ENCODE results near the gene CHMP1A. TPM values are rescaled to one million over a fixed set of nuclear protein-coding genes. Genes with fewer than 3 reads are reported as not detected.
A peak's percentile ranks its signal among the peaks of the same experiment; 100 is the strongest.
"Not testable (repeated sequence)": the region's sequence is repeated elsewhere in the genome, so short reads cannot be mapped to it uniquely, and the experiment has no call there.

The CHMP1A gene
- total RNA-seq, 1 donor from 2014 or later: 81.9 TPM

DNA sequence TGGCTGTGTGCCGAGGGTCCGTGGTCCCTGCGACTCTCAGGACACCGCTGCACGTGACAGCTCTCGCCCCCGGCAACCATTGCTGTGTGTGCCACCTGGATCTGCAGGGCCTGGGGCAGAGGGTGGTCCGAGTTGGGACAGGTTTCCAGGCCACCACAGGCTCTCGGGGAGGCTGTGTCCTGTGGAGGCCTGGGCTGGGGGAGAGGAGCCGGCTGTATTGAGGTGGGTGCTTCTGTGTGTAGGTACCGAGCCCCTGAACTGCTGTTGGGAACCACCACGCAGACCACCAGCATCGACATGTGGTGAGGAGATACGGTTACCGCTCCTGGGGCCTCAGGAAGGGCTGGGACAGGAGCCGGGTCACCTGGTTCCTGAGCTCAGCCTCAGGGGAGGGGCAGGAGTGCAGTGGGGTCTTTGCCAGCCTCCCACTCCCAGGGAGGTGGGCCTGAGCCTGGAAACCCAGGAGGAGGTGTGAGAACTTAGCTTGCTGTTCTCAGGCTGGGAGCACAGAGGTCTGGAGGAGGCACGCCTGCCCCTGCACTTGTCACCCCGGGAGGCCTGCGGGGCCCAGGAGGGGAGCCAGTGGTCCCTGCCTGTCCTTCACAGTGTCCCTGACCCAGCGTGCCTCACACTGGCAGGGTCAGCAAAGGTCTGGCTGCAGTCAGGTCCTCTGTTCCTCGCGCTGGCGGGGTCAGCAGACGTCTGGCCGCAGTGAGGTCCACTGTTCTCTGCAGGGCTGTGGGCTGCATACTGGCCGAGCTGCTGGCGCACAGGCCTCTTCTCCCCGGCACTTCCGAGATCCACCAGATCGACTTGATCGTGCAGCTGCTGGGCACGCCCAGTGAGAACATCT lies 36.6 kb upstream of the CHMP1A start:
- FAIRE-seq: no peak

GRCh38 chr16:89693289-89693731 lies 35.8 kb upstream of the CHMP1A start:
- DNase-seq (ENCODE audit: low spot score in 2 of 2) (no peak), FAIRE-seq (no peak)

More for the DNA sequence above, 36.6 kb upstream of the CHMP1A start:
- DNase-seq (ENCODE audit: low spot score in 2 of 2): no peak

- FAIRE-seq: no peak
- DNase-seq (ENCODE audit: low spot score in 2 of 2): no peak
These were observed 34.6 kb upstream of the CHMP1A start for GRCh38 chr16:89691986-89692569.

GRCh38 chr16:89691231-89691985 lies 33.9 kb upstream of the CHMP1A start:
- DNase-seq (ENCODE audit: low spot score in 2 of 2) (no peak), FAIRE-seq (no peak)

GRCh38 chr16:89690392-89690901 lies 32.9 kb upstream of the CHMP1A start:
- FAIRE-seq (no peak), DNase-seq (ENCODE audit: low spot score in 2 of 2) (no peak)

DNA sequence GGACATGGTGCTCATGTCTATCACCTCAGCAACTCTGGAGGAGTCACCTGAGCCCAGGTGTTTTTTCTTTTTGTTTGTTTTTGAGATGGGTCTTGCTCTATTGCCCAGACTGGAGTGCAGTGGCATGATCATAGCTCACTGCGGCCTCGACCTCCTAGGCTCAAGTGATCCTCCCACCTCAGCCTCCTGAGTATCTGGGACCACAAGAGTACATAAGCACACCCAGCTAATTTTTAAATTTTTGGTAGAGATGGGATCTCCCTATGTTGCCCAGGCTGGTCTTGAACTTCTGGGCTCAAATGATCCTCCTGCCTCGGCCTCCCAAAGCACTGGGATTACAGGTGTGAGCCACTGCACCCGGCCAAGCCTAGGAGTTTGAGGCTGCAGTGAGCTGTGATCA lies 32.1 kb upstream of the CHMP1A start:
- not testable (repeated sequence) for FAIRE-seq; DNase-seq (ENCODE audit: low spot score in 2 of 2)

GRCh38 chr16:89689142-89689541 lies 31.6 kb upstream of the CHMP1A start:
- FAIRE-seq: no peak
- DNase-seq (ENCODE audit: low spot score in 2 of 2): no peak

- FAIRE-seq: no peak
- no peak for DNase-seq (ENCODE audit: low spot score in 2 of 2)
These were observed 30.9 kb upstream of the CHMP1A start for GRCh38 chr16:89688395-89688794.

DNA sequence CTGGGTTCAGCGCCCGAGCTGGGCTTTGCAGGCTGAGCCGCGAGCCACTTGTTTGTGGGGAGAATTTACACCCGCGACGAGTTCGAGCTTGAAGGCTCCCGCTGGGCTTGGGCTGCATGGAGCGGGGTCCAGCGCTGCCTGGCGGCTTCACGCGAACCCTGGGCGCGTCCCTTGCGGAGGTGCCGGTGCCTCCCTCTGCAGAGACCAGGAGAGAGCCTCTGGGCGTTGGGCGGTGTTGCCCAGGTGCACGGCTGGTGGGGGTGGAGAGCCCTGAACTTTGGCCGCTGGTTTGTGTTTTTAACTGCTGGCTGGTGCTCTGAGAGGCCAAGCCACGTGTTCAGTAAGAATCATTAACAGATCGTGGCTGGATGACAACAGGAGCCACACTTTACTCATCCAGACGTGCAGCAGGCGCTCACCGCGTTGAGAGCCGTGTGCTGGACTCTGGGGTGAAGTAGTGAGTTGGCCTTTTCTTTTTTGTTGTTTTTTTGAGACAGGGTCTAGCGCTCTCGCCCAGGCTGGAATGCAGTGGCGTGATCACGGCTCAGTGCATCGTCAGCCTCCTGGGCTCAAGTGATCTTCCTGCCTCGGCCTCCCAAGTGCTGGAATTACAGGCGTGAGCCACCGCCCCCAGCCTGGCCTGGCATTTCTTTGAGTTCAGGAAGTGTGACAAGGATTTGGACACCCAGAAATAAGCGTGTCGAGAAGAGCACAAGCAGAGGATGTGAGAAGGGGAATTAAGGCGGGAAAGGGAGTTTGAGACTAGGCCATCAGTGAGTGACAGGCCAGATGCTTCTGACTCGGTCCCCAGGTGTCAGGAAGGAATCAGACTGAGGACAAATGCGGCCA lies 29.8 kb upstream of the CHMP1A start:
- no peak for FAIRE-seq
- peak; percentile 42 for DNase-seq (ENCODE audit: low spot score in 2 of 2)

DNA sequence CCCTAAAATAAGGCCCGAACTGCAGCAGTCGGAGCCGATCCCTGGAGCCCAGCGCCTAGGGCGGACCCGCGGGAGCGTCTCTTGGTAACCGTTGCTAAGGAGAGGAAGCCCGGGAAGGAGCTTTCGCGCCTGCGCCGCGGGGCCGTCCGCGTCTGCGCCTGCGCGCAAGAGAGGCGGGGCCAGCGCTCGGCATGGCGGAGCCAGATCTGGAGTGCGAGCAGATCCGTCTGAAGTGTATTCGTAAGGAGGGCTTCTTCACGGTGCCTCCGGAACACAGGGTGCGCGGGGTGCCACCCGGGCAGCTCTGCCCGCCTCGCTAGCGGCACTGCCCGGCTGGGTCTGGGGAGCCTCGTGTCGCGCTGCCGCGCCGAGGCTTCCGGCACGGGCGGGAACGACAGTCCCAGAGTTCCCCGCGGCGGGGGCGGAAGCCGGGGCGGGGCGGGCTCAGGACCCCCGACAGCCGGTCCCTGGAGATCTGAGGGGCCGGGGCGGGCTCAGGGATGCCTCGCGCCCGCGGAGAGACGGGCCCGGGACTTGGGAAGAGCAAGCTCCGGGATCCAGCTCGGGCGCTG lies 29.1 kb upstream of the CHMP1A start, which contains the start of gene CDK10:
TSS of gene CDK10 (plus strand) at position 170 of the 572 bp plus-strand sequence. CDS start at position 192, 22 bp downstream.
- FAIRE-seq: no peak
- DNase-seq (ENCODE audit: low spot score in 2 of 2): peak; percentile 96 to 97

GRCh38 chr16:89685916-89686315 lies 28.4 kb upstream of the CHMP1A start:
- FAIRE-seq (no peak), DNase-seq (ENCODE audit: low spot score in 2 of 2) (no peak)

GRCh38 chr16:89678258-89678657 lies 20.8 kb upstream of the CHMP1A start:
- DNase-seq (ENCODE audit: low spot score in 2 of 2): no peak
- no peak for FAIRE-seq

DNA sequence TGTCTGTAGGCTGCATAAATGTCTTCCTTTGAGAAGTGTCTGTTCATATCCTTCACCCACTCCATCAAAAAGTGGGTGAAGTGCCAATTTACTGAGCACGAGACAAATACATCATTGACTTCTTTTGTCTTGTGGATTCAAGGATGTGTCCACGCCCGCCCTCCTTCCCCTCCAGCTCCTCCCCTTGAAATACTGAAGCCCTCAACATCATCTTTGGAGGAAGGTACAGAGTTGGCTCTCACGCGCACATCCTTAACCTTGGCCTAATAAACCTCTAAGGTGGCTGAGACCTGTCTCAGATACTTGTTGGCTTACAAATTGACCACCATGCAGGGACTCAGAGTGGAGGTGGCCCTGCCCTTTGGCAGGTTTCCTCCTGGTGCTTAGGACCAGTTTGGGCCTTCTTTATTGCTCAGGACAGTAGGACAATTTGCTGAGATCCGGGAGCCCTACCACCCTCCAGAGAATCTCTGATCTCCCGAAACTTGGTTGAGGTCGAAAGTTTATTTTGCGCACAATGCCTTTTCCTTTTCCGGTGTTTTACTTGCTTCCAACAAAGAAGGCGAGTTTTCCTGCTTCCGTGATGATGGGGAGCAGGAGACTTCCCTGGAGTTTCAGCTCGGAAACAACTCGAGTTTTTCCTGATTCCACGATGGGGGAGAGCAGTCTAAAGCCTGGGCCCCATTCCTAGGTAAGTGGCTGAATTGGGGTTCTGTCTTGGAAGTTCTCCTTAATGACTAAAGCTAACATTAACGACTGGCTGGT lies 14.9 kb upstream of the CHMP1A start:
- FAIRE-seq: no peak
- no peak for DNase-seq (ENCODE audit: low spot score in 2 of 2)

DNA sequence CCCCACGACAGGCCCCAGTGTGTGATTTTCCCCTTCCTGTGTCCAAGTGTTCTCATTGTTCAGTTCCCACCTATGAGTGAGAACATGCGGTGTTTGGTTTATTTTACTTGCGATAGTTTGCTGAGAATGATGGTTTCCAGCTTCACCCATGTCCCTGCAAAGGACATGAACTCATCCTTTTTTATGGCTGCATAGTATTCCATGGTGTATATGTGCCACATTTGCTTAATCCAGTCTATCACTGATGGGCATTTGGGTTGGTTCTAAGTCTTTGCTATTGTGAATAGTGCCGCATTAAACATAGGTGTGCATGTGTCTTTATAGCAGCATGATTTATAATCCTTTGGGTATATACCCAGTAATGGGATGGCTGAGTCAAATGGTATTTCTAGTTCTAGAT lies 14.1 kb upstream of the CHMP1A start:
- not testable (repeated sequence) for DNase-seq (ENCODE audit: low spot score in 2 of 2); FAIRE-seq

DNA sequence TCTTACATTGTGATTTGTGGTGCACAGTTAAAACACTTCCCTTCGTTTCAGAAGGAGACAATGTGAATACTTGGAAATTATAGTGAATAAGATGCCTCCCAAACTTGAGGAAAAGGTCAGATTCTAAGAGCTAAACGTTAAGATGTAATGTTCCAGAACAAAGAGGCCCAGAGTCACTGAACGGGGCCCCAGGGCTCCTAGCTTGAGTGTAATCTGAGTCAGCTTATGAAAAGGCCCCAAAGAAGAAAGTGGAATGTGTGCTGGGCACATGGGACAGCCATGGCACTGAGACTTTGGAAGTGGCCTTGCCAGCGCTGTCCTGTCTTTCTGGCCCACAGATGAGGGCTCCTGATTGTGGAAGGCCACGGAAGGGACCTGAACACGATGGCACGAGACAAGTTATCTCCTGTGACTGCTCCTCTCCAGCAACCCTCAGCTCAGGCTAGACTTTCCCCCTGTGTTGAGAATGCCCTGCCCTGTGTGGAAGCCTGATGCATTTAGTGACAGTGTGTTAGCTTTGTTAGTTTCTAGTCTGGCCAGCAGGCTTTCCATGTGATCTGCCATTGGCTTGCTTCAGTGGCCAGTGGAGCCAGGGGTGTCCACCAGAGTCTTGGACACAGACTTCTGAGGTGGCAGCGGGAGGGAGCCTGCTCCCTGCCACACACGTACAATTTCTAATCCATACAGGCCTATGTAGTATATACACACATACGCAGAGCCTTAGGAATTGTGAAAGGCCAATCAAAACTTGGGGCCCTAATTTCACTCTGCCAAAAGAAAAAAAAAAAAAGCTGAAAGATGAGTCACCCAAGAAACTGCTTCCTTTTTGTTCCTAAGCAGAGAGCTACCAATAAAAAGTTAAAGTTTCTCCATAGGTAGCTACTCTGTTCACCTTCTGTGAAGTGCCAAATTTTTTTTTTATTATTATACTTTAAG lies 13.3 kb upstream of the CHMP1A start:
- no peak for FAIRE-seq
- DNase-seq (ENCODE audit: low spot score in 2 of 2): no peak

DNA sequence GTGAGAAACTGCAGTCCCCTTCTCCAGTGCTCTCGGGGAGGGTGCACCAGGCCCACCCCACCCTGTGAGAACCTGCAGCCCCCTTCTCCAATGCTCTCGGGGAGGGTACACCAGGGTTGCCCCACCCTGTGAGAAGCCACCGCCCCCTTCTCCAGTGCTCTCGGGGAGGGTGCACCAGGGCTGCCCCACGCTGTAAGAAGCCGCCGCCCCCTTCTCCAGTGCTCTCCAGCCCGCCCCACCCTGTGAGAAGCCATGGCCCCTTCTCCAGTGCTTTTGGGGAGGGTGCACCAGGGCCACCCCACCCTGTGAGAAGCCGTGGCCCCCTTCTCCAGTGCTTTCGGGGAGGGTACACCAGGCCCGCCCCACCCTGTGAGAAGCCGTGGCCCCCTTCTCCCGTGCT lies 12.2 kb upstream of the CHMP1A start:
- FAIRE-seq: no peak

GRCh38 chr16:89668790-89669158 lies 11.3 kb upstream of the CHMP1A start:
- FAIRE-seq: no peak

More for the DNA sequence above, 12.2 kb upstream of the CHMP1A start:
- DNase-seq (ENCODE audit: low spot score in 2 of 2): no peak

GRCh38 chr16:89667633-89668032 lies 10.1 kb upstream of the CHMP1A start:
- no peak for DNase-seq (ENCODE audit: low spot score in 2 of 2)
- no peak for FAIRE-seq

More at GRCh38 chr16:89668790-89669158, 11.3 kb upstream of the CHMP1A start:
- DNase-seq (ENCODE audit: low spot score in 2 of 2): no peak
